Esophagus (tissue), 2 donors: ENCODE measurements around the gene PDIA6. TPM values are rescaled to one million over a fixed set of nuclear protein-coding genes. Genes with fewer than 3 reads are reported as not detected.
"Not testable (repeated sequence)": the region's sequence is repeated elsewhere in the genome, so short reads cannot be mapped to it uniquely, and the experiment has no call there.

Source experiments
- H3K27ac ChIP-seq, 2 donors: one replicate each; pipeline ENCODE4 v1.5.1; 2013; ENCODE audit warnings: low read depth in 2 of 2, mild to moderate bottlenecking in 2 of 2, inconsistent platforms in 1 of 2, low read length in 1 of 2, moderate library complexity in 1 of 2
- H3K27me3 ChIP-seq, 2 donors: one replicate each; pipeline ENCODE4 v1.6.1; 2013; ENCODE audit warnings: low read length in 2 of 2, control low read depth in 1 of 2, mild to moderate bottlenecking in 1 of 2; ENCODE audit not compliant: insufficient read depth in 2 of 2, control insufficient read depth in 1 of 2
- H3K36me3 ChIP-seq, 2 donors: one replicate each; pipeline ENCODE4 v1.6.1; 2013; ENCODE audit warnings: low read length in 1 of 2; ENCODE audit not compliant: control insufficient read depth in 2 of 2, insufficient read depth in 2 of 2
- H3K4me1 ChIP-seq, 2 donors: one replicate each; pipeline ENCODE4 v1.6.1; 2013; ENCODE audit warnings: low read length in 1 of 2; ENCODE audit not compliant: control insufficient read depth in 2 of 2, insufficient read depth in 2 of 2
- H3K4me3 ChIP-seq, 2 donors: one replicate each; pipeline ENCODE4 v1.5.1; 2013; ENCODE audit warnings: low read length in 2 of 2, mild to moderate bottlenecking in 2 of 2, low read depth in 1 of 2, moderate library complexity in 1 of 2
- H3K9me3 ChIP-seq, 2 donors: one replicate each; pipeline ENCODE4 v1.6.1; 2013; ENCODE audit warnings: mild to moderate bottlenecking in 2 of 2, low read depth in 1 of 2, low read length in 1 of 2, moderate library complexity in 1 of 2; ENCODE audit not compliant: control insufficient read depth in 2 of 2, insufficient read depth in 1 of 2
- WGBS, 2 donors: extraction: QIAGEN DNeasy Blood & Tissue Kit; methylation state at CpG; one replicate each; pipeline ENCODE4 v1.1.7; 2013; 5-methylcytosine and 5-hydroxymethylcytosine counted together
- polyA plus RNA-seq, 2 donors: library from polyadenylated mRNA; stranded (reverse); fragments of 200-250 nt; gene quantifications; one replicate each; pipeline ENCODE4 v1.2.3, GENCODE V29; 2013
- donor health status: healthy with polysubstance abuse.
- donor health status: Bipolar disorder and iron deficiency.

Gene PDIA6
- polyA plus RNA-seq, 2 donors, result 40.1 to 98.1 TPM

- 79 to 82% methylated on average over 8 of the region's 8 CpGs for WGBS, 2 donors
- Histone ChIP-seq H3K36me3 (no peaks in the 10 kb centered on the region), H3K27ac (no peak overlapping the region), H3K4me3 (no peak overlapping the region), H3K9me3 (peaks cover 0 to 2% of the 10 kb centered on the region in 2 donors), H3K4me1 (no peaks in the 10 kb centered on the region), H3K27me3 (no peaks in the 10 kb centered on the region)
Measured at GRCh38 chr2:10826026-10826425, 13.4 kb upstream of the PDIA6 start.

- H3K4me1 ChIP-seq, result no peaks in the 10 kb centered on the region
- no peak overlapping the region for H3K4me3 ChIP-seq
- no peak overlapping the region for H3K27ac ChIP-seq
- 88 to 90% methylated on average over 4 of the region's 4 CpGs for WGBS, 2 donors
- no peaks in the 10 kb centered on the region for H3K36me3 ChIP-seq
- peaks cover 0 to 2% of the 10 kb centered on the region in 2 donors for H3K27me3 ChIP-seq
- peaks cover 0 to 2% of the 10 kb centered on the region in 2 donors for H3K9me3 ChIP-seq
Measured at GRCh38 chr2:10824191-10824590, 11.6 kb upstream of the PDIA6 start.

- no peaks in the 10 kb centered on the region for H3K4me1 ChIP-seq
- no peak overlapping the region for H3K4me3 ChIP-seq
- H3K27ac ChIP-seq, result no peak overlapping the region
- peaks cover 0 to 2% of the 10 kb centered on the region in 2 donors for H3K9me3 ChIP-seq
- no peaks in the 10 kb centered on the region for H3K36me3 ChIP-seq
- WGBS, 2 donors, result 73 to 75% methylated on average over 13 of the region's 13 CpGs
- peaks cover 0 to 2% of the 10 kb centered on the region in 2 donors for H3K27me3 ChIP-seq
Measured at GRCh38 chr2:10820978-10821695, 8.6 kb upstream of the PDIA6 start.

- Histone ChIP-seq H3K4me3 (no peak overlapping the region), H3K27ac (no peak overlapping the region), H3K9me3 (peaks cover 0 to 2% of the 10 kb centered on the region in 2 donors), H3K36me3 (no peaks in the 10 kb centered on the region), H3K27me3 (peaks cover 0 to 2% of the 10 kb centered on the region in 2 donors), H3K4me1 (no peaks in the 10 kb centered on the region)
- 56% methylated on average over 8 of the region's 8 CpGs for WGBS, 2 donors
Measured at GRCh38 chr2:10820562-10820961, 8.0 kb upstream of the PDIA6 start.

GRCh38 chr2:10819714-10820314 is 7.2 kb upstream of the PDIA6 start:
- no peaks in the 10 kb centered on the region for H3K36me3 ChIP-seq
- H3K4me3 ChIP-seq, result no peak overlapping the region
- no peaks in the 10 kb centered on the region for H3K4me1 ChIP-seq
- 92 to 93% methylated on average over 12 of the region's 12 CpGs for whole genome bisulfite sequencing, 2 donors
- no peak overlapping the region for H3K27ac ChIP-seq
- peaks cover 0 to 2% of the 10 kb centered on the region in 2 donors for H3K27me3 ChIP-seq
- H3K9me3 ChIP-seq, result peaks cover 0 to 2% of the 10 kb centered on the region in 2 donors

GRCh38 chr2:10818984-10819383 is 6.4 kb upstream of the PDIA6 start:
- Histone ChIP-seq H3K36me3 (no peaks in the 10 kb centered on the region), H3K27me3 (peaks cover 0 to 2% of the 10 kb centered on the region in 2 donors), H3K4me1 (no peaks in the 10 kb centered on the region), H3K27ac (no peak overlapping the region), H3K4me3 (no peak overlapping the region), H3K9me3 (no peaks in the 10 kb centered on the region)
- 71 to 79% methylated on average over 3 of the region's 3 CpGs for WGBS, 2 donors

- WGBS, 2 donors, result 90 to 96% methylated on average over 3 of the region's 3 CpGs
- H3K4me1 ChIP-seq, H3K9me3 ChIP-seq, H3K27ac ChIP-seq, H3K27me3 ChIP-seq, H3K36me3 ChIP-seq, H3K4me3 ChIP-seq: not testable (repeated sequence)
Measured at GRCh38 chr2:10818305-10818704, 5.7 kb upstream of the PDIA6 start.

- no peaks in the 10 kb centered on the region for H3K36me3 ChIP-seq
- H3K4me1 ChIP-seq, result peaks cover 0 to 3% of the 10 kb centered on the region in 2 donors
- peaks cover 0 to 2% of the 10 kb centered on the region in 2 donors for H3K27me3 ChIP-seq
- no peak overlapping the region for H3K27ac ChIP-seq
- WGBS, 2 donors, result 49% methylated on average over 5 of the region's 5 CpGs
- H3K9me3 ChIP-seq, result no peaks in the 10 kb centered on the region
- H3K4me3 ChIP-seq, result no peak overlapping the region
Measured at GRCh38 chr2:10817413-10817812, 4.8 kb upstream of the PDIA6 start.

GRCh38 chr2:10814571-10815331 is 2.2 kb upstream of the PDIA6 start:
- no peaks in the 10 kb centered on the region for H3K36me3 ChIP-seq
- no peak overlapping the region for H3K27ac ChIP-seq
- H3K27me3 ChIP-seq, result no peaks in the 10 kb centered on the region
- 70 to 73% methylated on average over 16 of the region's 16 CpGs for WGBS, 2 donors
- peaks cover 3 to 5% of the 10 kb centered on the region in 2 donors for H3K4me1 ChIP-seq
- H3K9me3 ChIP-seq, result no peaks in the 10 kb centered on the region
- no peak overlapping the region for H3K4me3 ChIP-seq
